Endometrium (tissue), 2 donors: ENCODE data around the gene ACSS2.
A peak's percentile ranks its signal among the peaks of the same experiment; 100 is the strongest.

ENCODE experiments used
- FAIRE-seq: peaks from 2 replicates; lab custom pipeline; 2012; peaks lifted over from hg19 to GRCh38; lab: Jason Lieb, UNC
- donor health status: control.
- donor health status: control.

ACSS2 gene, protein sequence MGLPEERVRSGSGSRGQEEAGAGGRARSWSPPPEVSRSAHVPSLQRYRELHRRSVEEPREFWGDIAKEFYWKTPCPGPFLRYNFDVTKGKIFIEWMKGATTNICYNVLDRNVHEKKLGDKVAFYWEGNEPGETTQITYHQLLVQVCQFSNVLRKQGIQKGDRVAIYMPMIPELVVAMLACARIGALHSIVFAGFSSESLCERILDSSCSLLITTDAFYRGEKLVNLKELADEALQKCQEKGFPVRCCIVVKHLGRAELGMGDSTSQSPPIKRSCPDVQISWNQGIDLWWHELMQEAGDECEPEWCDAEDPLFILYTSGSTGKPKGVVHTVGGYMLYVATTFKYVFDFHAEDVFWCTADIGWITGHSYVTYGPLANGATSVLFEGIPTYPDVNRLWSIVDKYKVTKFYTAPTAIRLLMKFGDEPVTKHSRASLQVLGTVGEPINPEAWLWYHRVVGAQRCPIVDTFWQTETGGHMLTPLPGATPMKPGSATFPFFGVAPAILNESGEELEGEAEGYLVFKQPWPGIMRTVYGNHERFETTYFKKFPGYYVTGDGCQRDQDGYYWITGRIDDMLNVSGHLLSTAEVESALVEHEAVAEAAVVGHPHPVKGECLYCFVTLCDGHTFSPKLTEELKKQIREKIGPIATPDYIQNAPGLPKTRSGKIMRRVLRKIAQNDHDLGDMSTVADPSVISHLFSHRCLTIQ

DNA sequence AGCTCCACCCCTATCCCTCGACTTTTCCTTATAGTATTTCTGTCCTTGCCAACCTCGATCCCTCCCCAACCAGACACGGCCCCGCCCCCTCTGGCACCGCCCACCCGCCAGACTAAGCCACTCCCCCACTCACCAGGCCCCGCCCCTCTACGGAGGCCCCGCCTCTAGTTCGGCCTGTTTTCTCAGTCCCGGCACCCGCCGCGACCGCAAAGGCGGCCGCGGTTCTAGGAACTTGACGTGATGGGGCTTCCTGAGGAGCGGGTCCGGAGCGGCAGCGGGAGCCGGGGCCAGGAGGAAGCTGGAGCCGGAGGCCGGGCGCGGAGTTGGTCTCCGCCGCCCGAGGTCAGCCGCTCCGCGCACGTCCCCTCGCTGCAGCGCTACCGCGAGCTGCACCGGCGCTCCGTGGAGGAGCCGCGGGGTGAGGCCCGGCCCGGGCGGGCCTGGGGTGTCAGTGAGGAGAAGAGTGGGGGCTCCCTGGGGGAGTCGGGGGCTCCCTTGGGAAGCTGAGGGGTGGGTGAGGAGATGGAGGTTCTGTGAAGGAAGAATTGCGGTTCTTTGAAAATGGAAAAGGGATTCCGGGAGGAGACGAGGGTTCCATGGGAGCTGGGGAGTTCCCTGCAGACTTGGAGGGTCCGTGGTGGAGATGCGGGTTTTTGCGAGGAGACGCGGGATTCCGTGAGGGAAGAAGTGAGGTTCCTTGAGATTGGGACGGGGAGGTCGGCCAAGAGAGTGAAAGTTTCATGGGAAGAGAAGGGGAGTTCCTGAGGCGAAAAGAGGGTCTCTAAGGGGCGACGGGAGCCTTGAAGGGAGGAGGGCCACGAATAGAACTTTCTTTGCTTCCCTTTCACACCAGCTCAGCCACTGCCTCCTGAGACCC, at the start of gene ACSS2:
Gene ACSS2, plus strand, starts transcription at position 207 of the 877 bp plus-strand sequence. Its CDS starts 34 bp downstream, at position 241.
- FAIRE-seq: no peak

DNA sequence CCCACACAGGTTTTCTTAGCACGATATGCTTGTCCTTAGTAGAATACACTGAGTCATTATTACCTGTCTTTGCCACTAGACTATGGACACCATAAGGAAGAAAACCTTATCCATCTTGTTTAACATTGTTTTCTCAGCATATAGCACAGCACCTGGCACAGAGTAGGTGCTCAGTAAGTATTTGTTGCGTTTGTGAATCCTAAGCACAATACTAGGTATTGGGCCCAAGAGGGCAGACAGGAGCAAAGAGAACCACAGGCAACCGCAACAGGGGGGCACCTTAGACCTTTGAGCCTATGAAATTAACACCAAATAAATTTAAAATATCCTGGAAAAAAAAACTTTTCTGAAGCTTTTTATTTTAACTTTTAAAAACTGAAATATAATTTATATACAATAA, 47.2 kb upstream of the ACSS2 start:
- no peak for FAIRE-seq

DNA sequence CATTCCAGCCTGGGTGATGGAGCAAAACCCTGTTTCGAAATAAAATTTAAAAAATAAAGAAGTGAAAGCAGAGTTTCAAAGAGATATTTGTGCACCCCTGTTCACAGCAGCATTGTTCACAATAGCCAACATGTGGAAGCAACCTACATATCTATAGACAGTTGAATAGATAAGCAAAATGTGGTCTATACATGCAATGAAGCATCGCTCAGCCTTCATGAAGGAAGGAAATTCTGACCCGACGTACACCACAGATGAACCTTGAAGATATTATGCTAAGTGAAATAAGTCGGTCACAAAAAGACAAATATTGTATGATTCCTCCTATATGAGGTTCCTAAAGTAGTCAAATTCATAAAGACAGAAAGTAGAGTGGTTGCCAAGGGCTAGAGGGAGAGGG, 44.5 kb upstream of the ACSS2 start:
- FAIRE-seq: no peak

- peak; percentile 65 for FAIRE-seq
Measured at GRCh38 chr20:34834459-34834893, 41.9 kb upstream of the ACSS2 start.

DNA sequence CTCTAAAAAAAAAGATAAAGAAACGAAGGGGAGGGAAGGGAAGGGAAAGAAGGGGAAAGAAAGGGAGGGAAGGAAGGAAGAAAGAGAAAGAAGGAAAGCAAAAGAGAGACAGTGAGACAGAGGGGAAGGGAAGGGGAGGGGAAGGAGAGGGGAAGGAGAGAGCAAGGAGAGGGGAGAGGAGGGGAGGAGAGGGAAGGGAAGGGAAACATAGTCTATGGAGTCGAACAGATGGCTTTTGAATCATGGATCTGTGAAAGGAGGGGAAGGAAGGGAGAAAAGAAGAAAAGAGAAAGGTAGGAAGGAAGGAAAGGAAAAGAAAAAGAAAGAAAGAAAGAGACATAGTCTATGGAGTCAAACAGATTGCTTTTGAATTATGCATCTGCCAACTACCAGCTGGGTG, 34.3 kb upstream of the ACSS2 start:
- no peak for FAIRE-seq

GRCh38 chr20:34843421-34843820, 33.0 kb upstream of the ACSS2 start:
- no peak for FAIRE-seq

- no peak for FAIRE-seq
Measured at GRCh38 chr20:34848597-34848996, 27.8 kb upstream of the ACSS2 start.

DNA sequence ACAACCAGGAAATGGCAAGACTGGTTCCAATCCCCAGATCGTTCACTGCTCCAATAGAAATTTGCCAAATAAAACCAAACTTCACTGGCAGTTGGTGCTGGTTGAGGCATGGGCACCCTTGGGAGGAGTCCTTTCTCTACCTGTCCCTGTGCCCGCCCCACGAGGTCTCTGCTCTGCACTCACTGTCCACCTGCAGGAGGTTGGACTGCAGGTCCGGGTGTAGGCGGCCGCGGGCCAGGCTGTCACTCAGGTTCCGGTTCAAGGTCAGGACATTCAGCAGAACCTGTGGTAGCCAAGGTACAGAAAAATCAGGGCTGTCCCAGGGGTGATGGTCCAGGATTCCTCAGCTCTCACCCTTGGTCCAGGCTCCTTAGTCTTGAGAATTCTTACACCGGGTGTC, 26.6 kb upstream of the ACSS2 start:
- FAIRE-seq: no peak

- no peak for FAIRE-seq
Measured at GRCh38 chr20:34850969-34851368, 25.4 kb upstream of the ACSS2 start.

DNA sequence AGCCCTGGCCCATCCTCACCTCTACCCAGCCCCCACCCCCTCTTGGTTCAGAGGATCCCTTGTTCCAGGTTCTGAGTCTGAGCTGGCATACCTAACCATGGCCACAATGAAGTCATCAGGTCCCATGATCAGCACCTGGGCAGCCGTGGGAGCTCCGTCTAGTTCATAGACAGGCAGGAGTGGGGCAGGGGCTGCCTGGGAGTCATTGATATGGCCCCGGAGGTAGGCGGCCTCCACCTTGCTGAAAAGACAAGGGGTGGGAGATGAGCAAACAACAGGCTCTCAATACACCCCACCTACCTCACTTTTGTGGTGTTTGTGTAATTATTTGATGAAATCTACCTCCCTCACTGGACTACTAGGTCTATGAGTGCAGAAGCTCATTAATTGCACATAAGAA, 24.1 kb upstream of the ACSS2 start:
- no peak for FAIRE-seq

- no peak for FAIRE-seq
Measured at GRCh38 chr20:34859367-34859766, 17.0 kb upstream of the ACSS2 start.

- no peak for FAIRE-seq
Measured at GRCh38 chr20:34859826-34860545, 16.4 kb upstream of the ACSS2 start.

DNA sequence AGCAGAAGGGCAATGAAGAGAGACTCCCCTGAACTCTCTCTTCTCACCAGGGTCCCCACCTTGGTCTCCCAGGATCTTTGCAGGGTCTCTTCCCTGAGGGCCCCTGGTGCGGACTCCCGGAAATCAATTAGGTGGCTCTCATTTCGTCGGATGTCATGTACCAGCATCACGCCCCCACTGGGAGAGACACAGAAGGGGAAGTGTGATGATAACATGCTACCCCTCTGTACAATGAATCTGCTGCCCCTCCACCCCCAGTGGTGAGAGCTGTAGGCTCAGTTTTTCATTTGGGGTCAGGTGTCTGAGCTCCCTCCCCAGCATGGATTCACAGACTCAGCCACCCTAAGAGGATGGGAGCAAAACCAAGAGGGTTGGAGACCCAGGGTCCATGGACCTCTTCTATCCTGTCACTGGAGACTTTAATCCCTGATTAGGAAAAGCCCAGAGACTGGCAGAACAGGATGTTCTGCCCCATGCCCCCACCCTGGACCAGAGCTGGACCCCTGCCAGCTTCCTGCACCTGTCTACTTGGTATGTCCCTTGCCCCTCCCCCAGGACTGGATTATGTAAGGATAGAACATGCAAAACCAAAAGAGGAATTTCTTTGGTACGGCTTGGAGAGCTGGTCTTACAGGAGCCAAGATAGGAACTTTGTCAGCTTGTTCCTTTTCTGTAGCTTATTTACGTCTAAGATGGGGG, 14.9 kb upstream of the ACSS2 start:
- no peak for FAIRE-seq

- no peak for FAIRE-seq
Measured at GRCh38 chr20:34862724-34863123, 13.7 kb upstream of the ACSS2 start.

DNA sequence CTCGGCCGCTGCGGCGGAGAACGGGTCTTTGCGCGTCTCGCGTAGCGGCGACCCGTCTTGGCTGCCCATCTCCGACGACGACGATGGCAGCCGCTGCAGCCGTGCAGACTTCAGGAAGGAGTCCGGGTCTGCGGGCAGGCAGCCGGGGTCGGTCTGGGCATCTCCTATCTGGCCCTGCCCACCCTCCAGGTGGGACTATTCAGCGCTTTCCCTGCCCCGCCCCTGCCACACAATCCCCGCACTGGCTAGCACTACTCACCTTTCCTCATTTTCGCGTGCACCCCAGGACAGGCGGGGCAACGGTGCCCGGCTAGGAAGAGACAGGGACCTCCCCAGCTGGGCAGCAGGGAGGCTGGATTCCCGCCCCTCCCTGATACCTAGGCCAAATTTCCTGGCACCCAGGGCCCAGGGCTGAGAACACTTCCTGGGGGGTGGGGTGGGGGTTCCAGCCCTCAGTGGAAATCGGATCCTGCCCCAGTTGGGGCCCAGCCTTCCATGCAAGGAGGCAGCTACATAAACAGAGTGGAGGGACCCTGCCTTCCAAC, 12.9 kb upstream of the ACSS2 start:
- no peak for FAIRE-seq

DNA sequence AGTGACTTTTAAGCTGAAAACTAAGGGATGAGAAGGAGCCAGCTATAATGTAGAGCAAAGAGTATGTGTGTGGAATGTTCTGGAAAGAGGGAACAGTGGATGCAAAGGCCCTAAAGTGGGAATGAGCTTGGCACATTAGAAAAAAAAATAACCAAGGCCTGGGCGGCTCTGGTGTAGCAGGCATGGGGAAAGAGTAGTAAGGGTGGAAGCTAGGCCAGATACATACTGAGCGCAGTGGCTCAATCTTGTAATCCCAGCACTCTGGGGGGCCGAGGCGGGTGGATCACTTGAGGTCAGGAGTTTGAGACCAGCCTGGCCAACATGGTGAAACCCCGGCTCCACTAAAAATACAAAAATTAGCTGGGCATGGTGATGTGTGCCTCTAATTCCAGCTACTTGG, 12.2 kb upstream of the ACSS2 start:
- no peak for FAIRE-seq

- no peak for FAIRE-seq
Measured at GRCh38 chr20:34871320-34871926, 5.0 kb upstream of the ACSS2 start.

DNA sequence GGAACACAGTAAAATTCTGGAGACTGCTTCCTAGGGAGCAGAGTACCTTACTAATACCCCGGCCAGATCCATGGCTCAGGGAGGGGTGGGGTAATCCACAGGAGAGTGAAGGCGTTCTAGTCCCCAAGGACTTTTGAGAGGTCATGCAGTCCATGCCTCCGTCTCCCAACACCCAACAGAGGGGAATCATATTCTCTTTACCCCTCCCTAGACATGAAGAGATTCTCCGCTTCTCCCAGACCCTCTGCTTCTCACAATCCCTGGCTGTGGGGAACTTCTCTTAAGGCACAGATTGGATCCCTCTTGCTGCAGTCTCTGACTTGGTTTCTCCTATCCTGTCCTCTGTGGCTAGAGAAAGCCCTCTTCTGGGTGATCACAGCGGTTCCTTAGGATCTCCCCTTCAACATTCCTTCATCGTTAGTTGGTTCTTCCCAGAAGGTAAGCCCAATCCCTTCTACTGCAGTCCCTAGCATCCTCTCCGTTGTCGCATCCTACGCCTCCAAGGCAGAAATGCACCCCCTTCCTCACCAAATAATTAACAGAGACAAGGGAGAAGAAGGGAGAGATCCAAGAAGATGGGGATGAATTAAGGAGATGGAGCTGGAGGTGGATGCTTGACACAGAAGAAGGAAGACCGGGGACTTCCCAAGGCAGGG, 4.3 kb upstream of the ACSS2 start:
- FAIRE-seq: no peak

- no peak for FAIRE-seq
Measured at GRCh38 chr20:34872622-34873224, 3.7 kb upstream of the ACSS2 start, which contains the start of gene GGT7. Gene GGT7, minus strand, starts transcription at chr20:34872856. Its CDS starts 41 bp downstream, at chr20:34872815.
